Colonic mucosa (tissue), 4 donors: ENCODE measurements around the gene RNMT. TPM values are rescaled to one million over a fixed set of nuclear protein-coding genes. Genes with fewer than 3 reads are reported as not detected.

Experiments used
- DNase-seq: peaks from one replicate; pipeline ENCODE4 v3.0.0-alpha.2; 2020
- H3K27ac ChIP-seq: fragments of 200-600 bp; one replicate; pipeline ENCODE4 v1.8.0; 2021
- H3K27me3 ChIP-seq: fragments of 200-600 bp; one replicate; pipeline ENCODE4 v1.8.0; 2021
- H3K36me3 ChIP-seq: fragments of 200-600 bp; one replicate; pipeline ENCODE4 v1.8.0; 2021
- H3K4me1 ChIP-seq: fragments of 200-600 bp; one replicate; pipeline ENCODE4 v1.8.0; 2021; ENCODE audit warnings: mild to moderate bottlenecking
- H3K4me3 ChIP-seq: fragments of 200-600 bp; one replicate; pipeline ENCODE4 v1.8.0; 2021
- H3K9ac ChIP-seq, 2 donors: one replicate each; pipeline ENCODE4 v1.7.0; 2013; ENCODE audit warnings: control low read depth in 2 of 2, low read depth in 2 of 2, low read length in 2 of 2
- H3K9me3 ChIP-seq: fragments of 200-600 bp; one replicate; pipeline ENCODE4 v1.8.0; 2021
- CTCF ChIP-seq: fragments of 200-600 bp; IDR thresholded peaks from one replicate; pipeline ENCODE4 v1.8.0; 2022; ENCODE audit warnings: antibody characterized with exemption, mild to moderate bottlenecking
- intact Hi-C: fragments of 100-400 bp; cut with DNase I; formaldehyde crosslinking; loops from one replicate; pipeline ENCODE4 v1.14.1; 2022
- total RNA-seq, 2 donors: library from RNA; stranded (reverse); fragmentation: NEBNext Ultra II Directional in 1 of 2; extraction: Animal tissue kit (Norgen Biotek cat#: 25700) in 1 of 2; gene quantifications; one replicate each; pipeline ENCODE4 v1.2.1, GENCODE V29; 2021
- donor health status: healthy.
- donor health status: DM: no; HTN: no; CAD: no.
- donor health status: DM: no; HTN: no; CAD: no.

RNMT gene
- total RNA-seq, 2 donors from 2014 or later: 17.0 to 43.4 TPM

- intact Hi-C loops: no loop called here
- no peaks in the 10 kb centered on the region for H3K27me3 ChIP-seq
- H3K9ac ChIP-seq: no peak overlapping the region
- TF ChIP-seq CTCF: no peak
- H3K4me3 ChIP-seq: no peak overlapping the region
- H3K36me3 ChIP-seq: no peaks in the 10 kb centered on the region
- no peaks in the 10 kb centered on the region for H3K9me3 ChIP-seq
- no peaks in the 10 kb centered on the region for H3K4me1 ChIP-seq
- no peak for DNase-seq
- no peak overlapping the region for H3K27ac ChIP-seq
Observed at GRCh38 chr18:13710414-13710831, 16.1 kb upstream of the RNMT start.

- no peak overlapping the region for H3K9ac ChIP-seq
- H3K36me3 ChIP-seq: no peaks in the 10 kb centered on the region
- H3K27ac ChIP-seq: no peak overlapping the region
- no peaks in the 10 kb centered on the region for H3K27me3 ChIP-seq
- H3K4me1 ChIP-seq: no peaks in the 10 kb centered on the region
- DNase-seq: no peak
- H3K9me3 ChIP-seq: no peaks in the 10 kb centered on the region
- intact Hi-C loops: no loop called here
- no peak overlapping the region for H3K4me3 ChIP-seq
- TF ChIP-seq CTCF: no peak
Observed at GRCh38 chr18:13712400-13713131, 13.9 kb upstream of the RNMT start.

- no peaks in the 10 kb centered on the region for H3K27me3 ChIP-seq
- DNase-seq: no peak
- H3K27ac ChIP-seq: no peak overlapping the region
- no peak overlapping the region for H3K4me3 ChIP-seq
- intact Hi-C loops: no loop called here
- H3K9ac ChIP-seq: no peak overlapping the region
- no peaks in the 10 kb centered on the region for H3K4me1 ChIP-seq
- no peak for TF ChIP-seq CTCF
- no peaks in the 10 kb centered on the region for H3K9me3 ChIP-seq
- H3K36me3 ChIP-seq: no peaks in the 10 kb centered on the region
Observed at GRCh38 chr18:13713455-13714055, 12.9 kb upstream of the RNMT start.

GRCh38 chr18:13715330-13715729 lies 11.1 kb upstream of the RNMT start:
- TF ChIP-seq CTCF: no peak
- Histone ChIP-seq H3K9me3 (no peaks in the 10 kb centered on the region), H3K27me3 (no peaks in the 10 kb centered on the region), H3K27ac (no peak overlapping the region), H3K4me1 (no peaks in the 10 kb centered on the region), H3K4me3 (no peak overlapping the region), H3K9ac (no peak overlapping the region), H3K36me3 (no peaks in the 10 kb centered on the region)
- intact Hi-C loops: no loop called here
- no peak for DNase-seq

- DNase-seq: no peak
- Histone ChIP-seq H3K36me3 (no peaks in the 10 kb centered on the region), H3K4me1 (no peaks in the 10 kb centered on the region), H3K9me3 (no peaks in the 10 kb centered on the region), H3K4me3 (no peak overlapping the region), H3K27ac (no peak overlapping the region), H3K9ac (no peak overlapping the region), H3K27me3 (no peaks in the 10 kb centered on the region)
- TF ChIP-seq CTCF: no peak
- intact Hi-C loops: no loop called here
Observed at GRCh38 chr18:13716916-13717315, 9.6 kb upstream of the RNMT start.
